SK-N-SH treated with all-trans-retinoic acid at 6 μM for 48 hours (cell line): ENCODE results near the gene TUT4.

ENCODE experiments used
- ATAC-seq: fragments of 200-7000 bp; cut with Tn5 transposase; 3 replicates; pipeline ENCODE4 v1.9.1; 2020; ENCODE audit warnings: mild to moderate bottlenecking, moderate library complexity
- ARNTL ChIP-seq: fragments of 450-650 bp; formaldehyde crosslinking; IDR thresholded peaks from 2 replicates; pipeline ENCODE4 v1.5.0; 2020; ENCODE audit warnings: low read depth, mild to moderate bottlenecking, moderate library complexity, borderline replicate concordance
- BACH2 ChIP-seq: fragments of 250-450 bp; sonication (Bioruptor Pico); IDR thresholded peaks from 2 replicates; pipeline ENCODE4 v1.9.0; 2021; ENCODE audit warnings: mild to moderate bottlenecking, borderline replicate concordance
- CREB5 ChIP-seq: fragments of 250-450 bp; sonication (Bioruptor Pico); IDR thresholded peaks from 2 replicates; pipeline ENCODE4 v1.5.1; 2020; ENCODE audit warnings: low read depth, mild to moderate bottlenecking, moderate library complexity
- CSDC2 ChIP-seq: fragments of 250-450 bp; sonication (Bioruptor Pico); IDR thresholded peaks from 2 replicates; pipeline ENCODE4 v1.5.0; 2020; ENCODE audit warnings: mild to moderate bottlenecking, moderate library complexity
- CSRNP3 ChIP-seq: fragments of 250-450 bp; sonication (Bioruptor Pico); IDR thresholded peaks from 2 replicates; pipeline ENCODE4 v1.5.1; 2021; ENCODE audit warnings: mild to moderate bottlenecking, moderate library complexity
- GLIS3 ChIP-seq: fragments of 250-450 bp; sonication (Bioruptor Pico); IDR thresholded peaks from 2 replicates; pipeline ENCODE4 v1.5.0; 2020; ENCODE audit warnings: mild to moderate bottlenecking, moderate library complexity
- ISL1 ChIP-seq: fragments of 250-450 bp; sonication (Bioruptor Pico); IDR thresholded peaks from 2 replicates; pipeline ENCODE4 v2.1.2; 2022; ENCODE audit warnings: mild to moderate bottlenecking, moderate library complexity
- OSR1 ChIP-seq: fragments of 250-450 bp; sonication (Bioruptor Pico); IDR thresholded peaks from 2 replicates; pipeline ENCODE4 v1.8.0; 2022; ENCODE audit warnings: moderate library complexity, mild to moderate bottlenecking, inconsistent platforms
- RARB ChIP-seq: fragments of 250-450 bp; sonication (Bioruptor Pico); IDR thresholded peaks from 2 replicates; pipeline ENCODE4 v1.8.0; 2021; ENCODE audit warnings: mild to moderate bottlenecking, moderate library complexity
- SNAI2 ChIP-seq: fragments of 250-450 bp; sonication (Bioruptor Pico); IDR thresholded peaks from 2 replicates; pipeline ENCODE4 v1.5.0; 2020; ENCODE audit warnings: mild to moderate bottlenecking, moderate library complexity
- TOX ChIP-seq: fragments of 250-450 bp; sonication (Bioruptor Pico); IDR thresholded peaks from 2 replicates; pipeline ENCODE4 v1.8.0; 2021; ENCODE audit warnings: mild to moderate bottlenecking, moderate library complexity, borderline replicate concordance
- ZFP3 ChIP-seq: fragments of 250-450 bp; sonication (Bioruptor Pico); IDR thresholded peaks from 2 replicates; pipeline ENCODE4 v1.5.0; 2020; ENCODE audit warnings: mild to moderate bottlenecking, moderate library complexity
- ZNF565 ChIP-seq: fragments of 450-650 bp; formaldehyde crosslinking; conservative IDR thresholded peaks from 2 replicates; pipeline ENCODE4 v1.5.0; 2020; ENCODE audit warnings: low read depth, mild to moderate bottlenecking, moderate library complexity
- ZNF70 ChIP-seq: fragments of 450-650 bp; formaldehyde crosslinking; IDR thresholded peaks from 2 replicates; pipeline ENCODE4 v1.5.0; 2020; ENCODE audit warnings: mild to moderate bottlenecking, moderate library complexity
- ZNF8 ChIP-seq: fragments of 450-650 bp; formaldehyde crosslinking; IDR thresholded peaks from 2 replicates; pipeline ENCODE4 v1.5.0; 2020; ENCODE audit warnings: mild to moderate bottlenecking, moderate library complexity
- TF ChIP-seq, protein P1 (sequence below): fragments of 250-450 bp; sonication (Bioruptor Pico); IDR thresholded peaks from 2 replicates; pipeline ENCODE4 v1.5.0; 2020; ENCODE audit warnings: mild to moderate bottlenecking, moderate library complexity

The TUT4 gene

GRCh38 chr1:52600533-52601179 is 47.8 kb upstream of the TUT4 start:
- no peak for ATAC-seq
- TF ChIP-seq ZFP3 (no peak), ZNF565 (CRISPR knock-in tag) (no peak), ZNF8 (CRISPR knock-in tag) (no peak), CSRNP3 (CRISPR knock-in tag) (no peak), OSR1 (CRISPR knock-in tag) (no peak), SNAI2 (no peak), RARB (no peak), ARNTL (CRISPR knock-in tag) (no peak)
- TF ChIP-seq, protein P1, sequence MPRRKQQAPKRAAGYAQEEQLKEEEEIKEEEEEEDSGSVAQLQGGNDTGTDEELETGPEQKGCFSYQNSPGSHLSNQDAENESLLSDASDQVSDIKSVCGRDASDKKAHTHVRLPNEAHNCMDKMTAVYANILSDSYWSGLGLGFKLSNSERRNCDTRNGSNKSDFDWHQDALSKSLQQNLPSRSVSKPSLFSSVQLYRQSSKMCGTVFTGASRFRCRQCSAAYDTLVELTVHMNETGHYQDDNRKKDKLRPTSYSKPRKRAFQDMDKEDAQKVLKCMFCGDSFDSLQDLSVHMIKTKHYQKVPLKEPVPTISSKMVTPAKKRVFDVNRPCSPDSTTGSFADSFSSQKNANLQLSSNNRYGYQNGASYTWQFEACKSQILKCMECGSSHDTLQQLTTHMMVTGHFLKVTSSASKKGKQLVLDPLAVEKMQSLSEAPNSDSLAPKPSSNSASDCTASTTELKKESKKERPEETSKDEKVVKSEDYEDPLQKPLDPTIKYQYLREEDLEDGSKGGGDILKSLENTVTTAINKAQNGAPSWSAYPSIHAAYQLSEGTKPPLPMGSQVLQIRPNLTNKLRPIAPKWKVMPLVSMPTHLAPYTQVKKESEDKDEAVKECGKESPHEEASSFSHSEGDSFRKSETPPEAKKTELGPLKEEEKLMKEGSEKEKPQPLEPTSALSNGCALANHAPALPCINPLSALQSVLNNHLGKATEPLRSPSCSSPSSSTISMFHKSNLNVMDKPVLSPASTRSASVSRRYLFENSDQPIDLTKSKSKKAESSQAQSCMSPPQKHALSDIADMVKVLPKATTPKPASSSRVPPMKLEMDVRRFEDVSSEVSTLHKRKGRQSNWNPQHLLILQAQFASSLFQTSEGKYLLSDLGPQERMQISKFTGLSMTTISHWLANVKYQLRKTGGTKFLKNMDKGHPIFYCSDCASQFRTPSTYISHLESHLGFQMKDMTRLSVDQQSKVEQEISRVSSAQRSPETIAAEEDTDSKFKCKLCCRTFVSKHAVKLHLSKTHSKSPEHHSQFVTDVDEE (CRISPR knock-in tag) = no peak

DNA sequence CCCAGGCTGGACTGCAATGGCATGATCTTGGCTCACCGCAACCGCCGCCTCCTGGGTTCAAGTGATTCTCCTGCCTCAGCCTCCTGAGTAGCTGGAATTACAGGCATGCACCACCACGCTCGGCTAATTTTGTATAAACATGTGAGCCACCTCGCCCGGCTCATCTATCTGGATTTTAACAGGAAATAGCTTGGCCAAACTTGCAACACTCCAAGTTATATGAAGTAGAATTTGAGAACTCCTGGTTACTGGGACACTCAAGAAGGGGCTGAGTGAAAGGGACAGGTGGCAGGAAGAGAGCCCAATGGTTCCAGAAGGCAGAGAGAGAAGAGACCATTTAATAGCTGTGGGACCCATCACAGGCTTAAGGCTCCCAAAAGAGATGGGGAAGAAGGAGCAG is 46.3 kb upstream of the TUT4 start:
- TF ChIP-seq GLIS3 (CRISPR knock-in tag) = no peak
- no peak for TF ChIP-seq ZFP3
- TF ChIP-seq ARNTL (CRISPR knock-in tag) = no peak
- ATAC-seq = no peak

GRCh38 chr1:52598729-52599128 is 45.8 kb upstream of the TUT4 start:
- no peak for ATAC-seq

DNA sequence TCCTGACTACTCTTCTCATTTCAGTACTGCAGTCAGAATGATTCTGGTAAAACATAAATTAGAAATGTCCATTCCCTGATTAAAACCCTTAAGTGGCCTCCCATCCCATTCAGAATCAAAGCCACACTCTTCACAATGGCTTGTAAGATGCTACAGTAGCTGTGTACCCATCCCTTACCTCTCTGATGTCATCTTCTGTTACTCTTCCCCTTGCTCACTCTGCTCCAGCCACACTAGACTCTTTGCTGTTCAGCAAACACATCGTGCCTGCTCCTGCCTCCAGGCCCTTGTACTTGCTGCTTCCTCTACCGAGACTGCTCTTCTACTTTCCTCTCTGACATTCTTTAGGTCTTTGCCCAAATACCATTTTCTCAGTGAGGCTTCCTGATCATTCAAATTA is 45.0 kb upstream of the TUT4 start:
- ATAC-seq = no peak
- TF ChIP-seq CREB5 (CRISPR knock-in tag) = no peak

More at GRCh38 chr1:52598729-52599128, 45.8 kb upstream of the TUT4 start:
- no peak for TF ChIP-seq CSDC2 (CRISPR knock-in tag)

GRCh38 chr1:52595061-52595460 is 42.2 kb upstream of the TUT4 start:
- no peak for ATAC-seq
- TF ChIP-seq GLIS3 (CRISPR knock-in tag) (no peak), BACH2 (CRISPR knock-in tag) (no peak), ZNF70 (no peak), SNAI2 (no peak), CSRNP3 (CRISPR knock-in tag) (no peak), ZNF565 (CRISPR knock-in tag) (no peak), ISL1 (CRISPR knock-in tag) (no peak), CREB5 (CRISPR knock-in tag) (no peak), CSDC2 (CRISPR knock-in tag) (no peak), OSR1 (CRISPR knock-in tag) (no peak), ZFP3 (no peak), ARNTL (CRISPR knock-in tag) (no peak), ZNF8 (CRISPR knock-in tag) (no peak), TOX (CRISPR knock-in tag) (no peak), RARB (no peak)
- TF ChIP-seq, protein P1 (CRISPR knock-in tag) = no peak
